Kidney glomerular epithelial cell (primary cell): ENCODE measurements around the gene CALD1.
A peak's percentile ranks its signal among the peaks of the same experiment; 100 is the strongest.

ENCODE experiments used
- DNase-seq: peaks from one replicate; lab custom pipeline; 2025; lab: John Stamatoyannopoulos, UW

The CALD1 gene, protein sequence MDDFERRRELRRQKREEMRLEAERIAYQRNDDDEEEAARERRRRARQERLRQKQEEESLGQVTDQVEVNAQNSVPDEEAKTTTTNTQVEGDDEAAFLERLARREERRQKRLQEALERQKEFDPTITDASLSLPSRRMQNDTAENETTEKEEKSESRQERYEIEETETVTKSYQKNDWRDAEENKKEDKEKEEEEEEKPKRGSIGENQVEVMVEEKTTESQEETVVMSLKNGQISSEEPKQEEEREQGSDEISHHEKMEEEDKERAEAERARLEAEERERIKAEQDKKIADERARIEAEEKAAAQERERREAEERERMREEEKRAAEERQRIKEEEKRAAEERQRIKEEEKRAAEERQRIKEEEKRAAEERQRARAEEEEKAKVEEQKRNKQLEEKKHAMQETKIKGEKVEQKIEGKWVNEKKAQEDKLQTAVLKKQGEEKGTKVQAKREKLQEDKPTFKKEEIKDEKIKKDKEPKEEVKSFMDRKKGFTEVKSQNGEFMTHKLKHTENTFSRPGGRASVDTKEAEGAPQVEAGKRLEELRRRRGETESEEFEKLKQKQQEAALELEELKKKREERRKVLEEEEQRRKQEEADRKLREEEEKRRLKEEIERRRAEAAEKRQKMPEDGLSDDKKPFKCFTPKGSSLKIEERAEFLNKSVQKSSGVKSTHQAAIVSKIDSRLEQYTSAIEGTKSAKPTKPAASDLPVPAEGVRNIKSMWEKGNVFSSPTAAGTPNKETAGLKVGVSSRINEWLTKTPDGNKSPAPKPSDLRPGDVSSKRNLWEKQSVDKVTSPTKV

GRCh38 chr7:134778941-134779740 is at the start of gene CALD1:
Gene CALD1, plus strand, starts transcription at chr7:134779634. Its CDS starts 88,100 bp downstream, at chr7:134867734.
- peak; percentile 97 for DNase-seq

- DNase-seq = peak; percentile 21
Measured at GRCh38 chr7:134729895-134730294, 49.5 kb upstream of the CALD1 start.

- DNase-seq = no peak
Measured at GRCh38 chr7:134730411-134730829, 49.0 kb upstream of the CALD1 start.

DNA sequence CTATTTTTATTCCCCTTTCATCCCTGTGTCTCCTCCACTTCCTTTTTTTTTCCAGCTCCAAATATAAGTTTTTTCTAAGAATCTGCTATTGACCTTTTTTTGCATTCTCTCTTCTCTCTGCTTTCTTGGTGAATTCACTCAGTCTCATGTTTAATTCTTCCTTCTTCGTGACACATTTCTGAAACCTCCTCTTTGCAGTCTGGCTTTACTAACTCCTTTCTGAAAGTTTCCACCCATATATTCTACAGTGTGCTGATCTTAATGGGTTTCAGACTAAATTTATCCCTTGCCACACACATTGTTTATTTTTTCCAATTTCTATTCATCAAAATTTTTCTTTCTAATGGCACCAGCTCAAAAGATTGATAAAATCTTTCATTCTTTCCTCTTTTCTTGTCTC is 47.8 kb upstream of the CALD1 start:
- no peak for DNase-seq

DNA sequence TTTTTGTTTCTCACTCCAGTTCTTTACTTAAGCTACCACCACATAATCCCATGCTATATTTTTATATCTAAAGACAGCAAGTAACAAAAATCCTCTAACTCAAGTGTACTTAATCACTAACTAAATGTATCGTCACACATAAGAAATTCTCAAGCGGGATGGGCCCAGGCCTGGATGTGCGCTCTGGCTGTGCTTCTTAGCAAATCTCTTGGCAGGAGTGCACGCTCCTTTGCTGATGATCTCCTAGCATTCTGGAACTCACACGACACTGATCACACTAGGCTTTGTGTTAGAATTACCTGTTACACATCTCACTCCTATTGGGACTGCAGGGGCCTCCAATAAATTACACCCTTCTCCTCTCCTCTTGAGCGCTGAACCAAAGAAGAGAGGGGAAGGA is 46.7 kb upstream of the CALD1 start:
- DNase-seq = no peak

- no peak for DNase-seq
Measured at GRCh38 chr7:134736381-134736780, 43.1 kb upstream of the CALD1 start.

DNA sequence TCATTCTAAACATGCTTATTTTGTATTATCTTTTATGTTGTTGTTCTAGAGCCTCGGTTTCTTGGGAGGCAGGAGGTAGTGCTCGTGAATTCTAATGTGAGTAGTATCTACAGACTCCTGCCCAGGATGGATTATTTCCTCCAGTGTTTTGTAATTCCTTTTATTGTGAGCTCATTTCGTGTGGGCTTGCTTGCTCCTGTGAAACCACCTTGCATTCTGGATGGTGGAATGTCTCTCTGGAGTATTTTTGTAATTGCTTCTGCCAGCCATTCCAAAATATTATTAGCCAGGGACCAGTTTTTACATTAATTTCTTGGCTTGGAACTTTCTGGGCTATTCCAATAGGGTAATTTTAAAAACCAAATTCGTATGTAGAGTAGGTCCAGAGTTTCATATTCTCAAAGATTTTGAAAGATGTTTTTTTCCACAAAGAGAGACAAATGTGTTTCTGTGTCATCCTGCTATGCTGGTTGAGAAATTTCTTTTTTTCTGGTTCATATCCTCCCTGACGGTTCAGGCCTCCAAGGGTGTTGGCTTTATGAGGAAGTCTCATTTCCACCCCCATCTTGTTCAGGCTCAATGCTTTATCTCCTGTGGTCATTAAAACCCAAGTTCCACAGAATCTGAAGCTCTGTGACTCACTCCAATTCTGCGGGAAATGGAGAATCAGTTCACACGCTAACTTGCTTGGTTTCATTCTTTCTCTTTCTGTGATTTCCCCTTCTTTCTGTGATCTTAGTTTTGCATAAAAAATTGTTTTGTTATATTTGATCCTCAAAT is 41.7 kb upstream of the CALD1 start:
- peak; percentile 86 for DNase-seq

DNA sequence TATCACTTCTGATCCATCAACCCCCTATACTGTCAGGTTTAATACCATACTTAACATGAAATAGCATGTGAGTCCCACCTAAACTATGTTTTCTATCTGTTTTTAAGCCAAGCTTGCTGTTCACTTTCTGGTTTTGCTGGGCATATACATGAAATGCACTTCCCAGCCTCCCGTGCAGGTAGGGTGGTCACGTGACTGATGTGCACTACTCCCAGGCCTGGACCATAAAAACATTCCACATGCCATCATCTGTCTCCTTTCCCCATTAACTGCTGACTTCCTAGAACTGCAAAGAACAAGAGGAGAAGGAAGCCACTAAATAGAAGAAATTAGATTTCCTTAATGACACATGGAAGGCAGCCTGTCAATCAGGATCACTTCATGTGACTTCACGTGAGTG is 40.1 kb upstream of the CALD1 start:
- no peak for DNase-seq

DNA sequence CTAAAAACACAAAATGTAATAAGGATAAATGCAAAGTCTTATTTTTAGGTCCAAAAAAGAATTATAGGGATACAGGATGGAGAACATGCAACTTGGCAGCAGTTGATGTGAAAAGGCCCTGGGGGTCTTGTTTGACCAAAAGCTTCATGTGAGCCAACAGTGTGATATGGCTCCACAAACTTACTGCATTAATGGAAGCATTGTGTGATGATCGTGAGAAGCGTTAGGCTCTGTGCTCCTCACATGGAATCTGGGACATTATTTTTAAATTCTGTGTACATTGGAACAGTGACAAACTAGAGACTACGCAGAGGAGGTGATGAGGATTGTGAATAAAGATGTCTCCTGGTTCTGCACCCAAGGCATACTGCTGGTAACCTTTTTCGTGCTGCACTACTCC is 39.1 kb upstream of the CALD1 start:
- no peak for DNase-seq

GRCh38 chr7:134741907-134742635 is 37.4 kb upstream of the CALD1 start:
- peak; percentile 87 for DNase-seq

DNA sequence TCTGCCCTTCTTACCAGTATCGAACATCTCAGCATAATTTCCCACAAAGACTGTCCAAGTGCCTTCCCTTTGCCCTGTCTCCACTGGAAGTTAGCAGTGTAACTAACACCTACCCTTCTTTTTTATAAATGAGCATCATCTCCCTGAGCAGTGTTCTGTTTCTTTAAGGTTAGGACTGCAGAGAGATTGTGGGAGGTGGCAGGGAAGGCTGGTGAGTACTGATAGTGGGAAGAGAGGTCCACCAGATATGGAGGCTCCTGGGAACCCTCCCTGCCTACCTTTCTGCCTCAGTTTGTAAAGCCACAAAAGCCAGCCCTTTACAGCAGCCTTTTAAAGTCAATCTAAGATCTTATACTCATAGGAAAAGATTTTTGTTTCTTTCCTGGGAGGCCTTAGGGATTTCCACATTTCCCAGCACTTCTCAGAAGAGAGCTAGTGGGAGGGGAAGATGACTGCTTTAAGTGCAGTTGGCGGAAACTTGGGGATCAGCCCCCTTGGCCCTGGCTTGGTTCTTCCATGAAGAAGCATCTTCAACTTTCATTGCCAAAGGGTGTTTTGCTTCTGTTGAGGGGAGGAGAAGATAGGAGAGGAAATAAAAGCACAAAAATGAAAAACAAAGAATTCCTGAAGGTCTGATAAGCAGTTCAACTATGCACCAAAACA is 36.6 kb upstream of the CALD1 start:
- no peak for DNase-seq

DNA sequence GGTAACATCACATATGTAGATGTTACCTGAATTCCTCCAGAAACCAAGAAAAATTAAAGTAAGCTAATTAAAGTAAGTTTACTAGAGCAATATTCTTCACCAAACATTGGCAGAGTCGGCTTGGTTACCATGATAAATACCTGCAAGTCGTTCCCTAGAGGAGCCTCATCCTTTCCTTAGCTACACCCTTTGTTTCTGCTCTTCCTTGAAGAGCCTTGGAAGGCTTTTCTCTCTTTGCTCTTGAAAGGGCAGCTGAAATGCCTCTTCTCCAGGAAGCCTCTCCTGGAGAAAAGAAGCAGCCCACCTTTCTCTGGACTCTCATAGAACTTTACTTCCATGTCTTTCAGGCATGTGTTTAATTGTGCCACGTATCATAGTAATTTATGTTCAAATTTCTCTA is 34.9 kb upstream of the CALD1 start:
- DNase-seq = no peak

DNA sequence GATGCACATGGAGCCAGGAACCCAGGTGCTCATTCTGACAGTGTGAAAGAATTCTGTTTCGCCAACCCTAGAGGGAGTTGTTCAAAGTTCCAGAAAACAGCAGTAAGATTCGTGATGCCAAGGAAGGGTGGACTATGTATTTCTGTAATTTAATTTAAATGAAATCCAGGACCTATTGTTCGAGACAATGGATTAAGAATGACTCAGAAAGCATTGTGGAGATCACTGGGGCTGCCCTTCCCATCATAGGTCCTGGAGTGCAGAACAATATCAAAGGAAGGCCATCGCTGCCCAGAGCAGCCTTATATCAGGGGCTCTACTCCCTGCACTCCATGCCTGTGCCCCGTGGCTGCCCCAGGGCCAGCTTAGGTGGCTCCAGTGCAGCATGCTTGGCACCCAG is 32.1 kb upstream of the CALD1 start:
- DNase-seq = no peak

DNA sequence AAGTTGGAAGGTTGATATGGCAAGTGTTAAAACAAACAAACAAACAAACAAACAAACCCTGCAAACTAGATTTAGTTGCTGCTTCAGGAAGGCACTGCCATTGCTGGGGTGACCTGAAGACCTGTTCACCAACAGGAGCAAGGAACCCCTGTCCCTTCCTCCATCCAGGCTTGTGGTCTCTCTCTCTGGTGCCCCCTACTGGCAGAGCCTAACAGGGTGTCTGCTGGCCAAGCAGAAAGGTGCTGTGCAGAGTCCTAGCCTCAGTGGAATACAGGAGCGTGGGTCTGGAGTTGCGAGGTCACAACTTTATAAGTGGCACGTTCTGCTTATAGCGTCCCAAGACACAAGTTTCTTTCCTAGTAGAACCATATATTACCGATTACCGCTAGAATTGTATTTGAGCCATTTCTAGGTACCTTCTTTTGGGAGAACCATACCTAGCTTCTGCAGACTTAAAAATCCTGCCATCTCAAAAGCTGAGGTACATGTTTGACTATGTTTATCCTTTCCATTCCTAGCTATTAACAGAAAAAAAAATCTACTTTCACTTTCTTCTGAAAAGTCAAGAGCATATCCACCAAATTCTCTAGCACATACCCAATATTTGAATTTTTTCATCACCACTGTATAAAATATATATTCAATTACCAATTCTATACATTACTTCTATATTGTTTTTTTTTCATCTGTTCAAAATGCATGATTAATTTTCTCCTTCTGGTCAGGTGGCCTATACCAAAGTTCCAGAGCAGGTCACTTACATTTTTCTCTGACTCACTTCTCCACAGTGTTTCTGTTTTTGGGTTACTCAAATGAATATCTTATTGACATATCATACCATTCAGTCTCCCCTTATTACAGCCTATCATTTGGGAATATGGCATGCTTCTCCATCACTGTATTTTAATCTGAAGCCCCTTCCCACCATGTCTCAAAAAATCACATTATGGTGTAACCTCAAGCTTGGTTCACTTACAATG is 29.1 kb upstream of the CALD1 start:
- no peak for DNase-seq

DNA sequence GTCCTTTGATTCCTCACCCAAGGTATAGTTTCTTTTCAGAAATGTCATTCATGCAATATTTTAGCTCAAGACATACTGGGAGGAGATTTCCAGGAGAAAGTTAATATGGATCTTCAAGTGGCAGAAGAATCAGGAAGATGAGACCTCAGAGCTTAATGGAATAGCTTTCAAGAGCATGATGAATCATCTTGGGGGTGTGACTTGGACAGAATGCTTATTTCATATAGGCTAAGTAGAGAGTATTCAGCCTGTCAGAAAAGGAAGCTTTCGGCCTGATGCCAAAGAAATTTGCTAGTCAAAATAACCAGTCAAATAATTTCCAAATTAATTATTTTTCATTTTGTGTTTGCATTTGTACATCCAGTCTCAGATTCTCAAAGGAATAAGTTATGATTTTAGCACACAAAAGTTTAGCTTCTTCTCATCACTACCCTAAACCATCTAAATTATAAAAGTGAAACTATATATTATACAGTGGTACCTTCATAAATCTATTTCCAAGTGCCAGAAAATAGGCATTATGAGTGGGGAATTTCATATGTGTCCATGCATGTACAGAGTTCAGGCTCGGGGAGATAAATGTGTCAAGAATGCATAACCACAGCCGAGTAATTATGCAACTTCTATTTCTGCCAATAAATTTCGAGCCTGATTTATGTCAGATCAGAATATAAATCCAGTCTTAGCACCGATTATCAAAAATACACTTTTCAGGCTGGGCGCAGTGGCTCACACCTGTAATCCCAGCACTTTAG is 27.3 kb upstream of the CALD1 start:
- no peak for DNase-seq

GRCh38 chr7:134755422-134756022 is 23.9 kb upstream of the CALD1 start:
- DNase-seq = no peak

DNA sequence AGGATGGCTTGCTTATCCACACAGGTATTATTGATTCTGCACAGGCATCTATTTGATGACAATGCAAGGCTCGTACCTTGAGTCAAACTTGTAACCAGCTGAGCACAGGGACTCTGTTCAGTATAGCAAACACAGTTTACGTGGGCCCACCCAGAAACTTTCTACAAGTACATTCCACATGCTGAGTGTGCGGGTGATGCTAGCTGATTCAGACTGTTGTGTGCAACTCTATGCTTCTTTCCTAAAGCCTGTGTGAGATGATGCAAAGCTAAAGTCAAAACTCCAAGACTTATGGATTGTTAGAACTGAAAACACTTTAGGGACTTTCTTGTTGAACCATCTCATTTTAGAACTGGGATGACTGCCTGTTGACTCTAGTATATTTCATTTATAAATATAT is 21.5 kb upstream of the CALD1 start:
- DNase-seq = no peak

DNA sequence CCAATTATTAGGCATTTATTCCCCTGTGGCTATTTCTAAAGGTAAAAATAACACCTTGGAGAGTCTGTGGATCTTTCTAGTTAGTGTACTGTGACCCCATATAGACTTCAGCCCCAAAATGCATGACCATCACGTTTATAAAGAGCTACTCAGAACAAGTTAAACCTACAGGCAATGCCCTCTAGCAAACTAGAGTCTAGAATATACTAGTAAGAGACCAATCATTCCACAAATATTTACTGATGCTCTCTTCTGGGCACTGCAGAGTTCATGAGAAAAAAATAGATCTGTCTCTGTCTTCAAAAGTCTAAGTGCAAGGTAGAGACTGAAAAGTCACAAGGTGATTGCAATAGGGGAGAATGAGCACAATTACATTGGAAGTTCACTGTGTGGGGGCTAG is 20.5 kb upstream of the CALD1 start:
- DNase-seq = no peak
